ENCODE data around the gene POLR3K.

The POLR3K gene

GRCh38 chr16:53346-54236 lies at the start of gene POLR3K, which contains the start of gene SNRNP25:
POLR3K (minus strand) TSS chr16:53608; CDS start chr16:53586, 22 bp downstream.
SNRNP25 (plus strand) TSS chr16:53828; CDS start chr16:54017, 189 bp downstream.
- Mint-ChIP-seq H3K36me3 (peaks cover 8% of the 10 kb centered on the region), H3K27me3 (no peaks in the 10 kb centered on the region), H3K27ac (peak within 1 kb of the TSS; percentile 98), H3K9me3 (no peaks in the 10 kb centered on the region), H3K4me1 (peaks cover 28% of the 10 kb centered on the region), H3K4me3 (peak within 1 kb of the TSS; percentile 96)

- H3K4me3 Mint-ChIP-seq = no peak overlapping the region
Observed at GRCh38 chr16:102060-102855, 48.9 kb upstream of the POLR3K start.

GRCh38 chr16:101586-101985 lies 48.2 kb upstream of the POLR3K start:
- no peaks in the 10 kb centered on the region for H3K27me3 Mint-ChIP-seq
- no peak overlapping the region for H3K4me3 Mint-ChIP-seq
- H3K27ac Mint-ChIP-seq = no peak overlapping the region
- no peaks in the 10 kb centered on the region for H3K9me3 Mint-ChIP-seq
- no peaks in the 10 kb centered on the region for H3K36me3 Mint-ChIP-seq
- H3K4me1 Mint-ChIP-seq = peaks cover 8% of the 10 kb centered on the region

More at GRCh38 chr16:102060-102855, 48.9 kb upstream of the POLR3K start:
- no peaks in the 10 kb centered on the region for H3K36me3 Mint-ChIP-seq
- H3K27ac Mint-ChIP-seq = peak overlapping the region; percentile 92
- peaks cover 8% of the 10 kb centered on the region for H3K4me1 Mint-ChIP-seq
- H3K9me3 Mint-ChIP-seq = no peaks in the 10 kb centered on the region
- no peaks in the 10 kb centered on the region for H3K27me3 Mint-ChIP-seq

GRCh38 chr16:100989-101388 lies 47.6 kb upstream of the POLR3K start:
- peaks cover 8% of the 10 kb centered on the region for H3K4me1 Mint-ChIP-seq
- no peaks in the 10 kb centered on the region for H3K9me3 Mint-ChIP-seq
- H3K4me3 Mint-ChIP-seq = no peak overlapping the region
- no peaks in the 10 kb centered on the region for H3K27me3 Mint-ChIP-seq
- no peak overlapping the region for H3K27ac Mint-ChIP-seq
- H3K36me3 Mint-ChIP-seq = no peaks in the 10 kb centered on the region

- Mint-ChIP-seq H3K4me3 (no peak overlapping the region), H3K36me3 (peaks cover 1% of the 10 kb centered on the region), H3K27ac (no peak overlapping the region), H3K9me3 (no peaks in the 10 kb centered on the region), H3K4me1 (peaks cover 8% of the 10 kb centered on the region), H3K27me3 (no peaks in the 10 kb centered on the region)
Observed at GRCh38 chr16:97822-98221, 44.4 kb upstream of the POLR3K start.

- peaks cover 1% of the 10 kb centered on the region for H3K36me3 Mint-ChIP-seq
- peak overlapping the region; percentile 41 for H3K27ac Mint-ChIP-seq
- peaks cover 8% of the 10 kb centered on the region for H3K4me1 Mint-ChIP-seq
- no peaks in the 10 kb centered on the region for H3K27me3 Mint-ChIP-seq
- no peak overlapping the region for H3K4me3 Mint-ChIP-seq
- H3K9me3 Mint-ChIP-seq = no peaks in the 10 kb centered on the region
Observed at GRCh38 chr16:96935-97381, 43.5 kb upstream of the POLR3K start.

- H3K9me3 Mint-ChIP-seq = no peaks in the 10 kb centered on the region
- H3K27ac Mint-ChIP-seq = no peak overlapping the region
- no peak overlapping the region for H3K4me3 Mint-ChIP-seq
- H3K36me3 Mint-ChIP-seq = peaks cover 1% of the 10 kb centered on the region
- H3K27me3 Mint-ChIP-seq = no peaks in the 10 kb centered on the region
- H3K4me1 Mint-ChIP-seq = peaks cover 8% of the 10 kb centered on the region
Observed at GRCh38 chr16:94918-95265, 41.5 kb upstream of the POLR3K start.

GRCh38 chr16:92431-93339 lies 39.3 kb upstream of the POLR3K start:
- Mint-ChIP-seq H3K36me3 (peaks cover 1% of the 10 kb centered on the region), H3K27ac (no peak overlapping the region), H3K27me3 (no peaks in the 10 kb centered on the region)

GRCh38 chr16:91484-91883 lies 38.1 kb upstream of the POLR3K start:
- H3K27ac Mint-ChIP-seq = no peak overlapping the region
- no peaks in the 10 kb centered on the region for H3K27me3 Mint-ChIP-seq
- no peaks in the 10 kb centered on the region for H3K9me3 Mint-ChIP-seq
- no peak overlapping the region for H3K4me3 Mint-ChIP-seq
- H3K4me1 Mint-ChIP-seq = no peaks in the 10 kb centered on the region
- H3K36me3 Mint-ChIP-seq = peaks cover 1% of the 10 kb centered on the region

More at GRCh38 chr16:92431-93339, 39.3 kb upstream of the POLR3K start:
- H3K4me1 Mint-ChIP-seq = peaks cover 8% of the 10 kb centered on the region
- H3K4me3 Mint-ChIP-seq = no peak overlapping the region
- H3K9me3 Mint-ChIP-seq = no peaks in the 10 kb centered on the region

- no peaks in the 10 kb centered on the region for H3K9me3 Mint-ChIP-seq
- no peak overlapping the region for H3K27ac Mint-ChIP-seq
- peaks cover 2% of the 10 kb centered on the region for H3K36me3 Mint-ChIP-seq
Observed at GRCh38 chr16:89391-90302, 36.2 kb upstream of the POLR3K start.

GRCh38 chr16:88613-89012 lies 35.2 kb upstream of the POLR3K start:
- no peaks in the 10 kb centered on the region for H3K9me3 Mint-ChIP-seq
- H3K27me3 Mint-ChIP-seq = no peaks in the 10 kb centered on the region
- peaks cover 16% of the 10 kb centered on the region for H3K4me1 Mint-ChIP-seq
- peaks cover 2% of the 10 kb centered on the region for H3K36me3 Mint-ChIP-seq
- H3K27ac Mint-ChIP-seq = no peak overlapping the region
- H3K4me3 Mint-ChIP-seq = no peak overlapping the region

More at GRCh38 chr16:89391-90302, 36.2 kb upstream of the POLR3K start:
- Mint-ChIP-seq H3K27me3 (no peaks in the 10 kb centered on the region), H3K4me1 (peaks cover 6% of the 10 kb centered on the region), H3K4me3 (no peak overlapping the region)

- H3K4me1 Mint-ChIP-seq = peaks cover 28% of the 10 kb centered on the region
- H3K36me3 Mint-ChIP-seq = peaks cover 2% of the 10 kb centered on the region
- no peaks in the 10 kb centered on the region for H3K9me3 Mint-ChIP-seq
- no peak overlapping the region for H3K27ac Mint-ChIP-seq
- H3K4me3 Mint-ChIP-seq = no peak overlapping the region
- no peaks in the 10 kb centered on the region for H3K27me3 Mint-ChIP-seq
Observed at GRCh38 chr16:86483-86952, 33.1 kb upstream of the POLR3K start.

- no peaks in the 10 kb centered on the region for H3K9me3 Mint-ChIP-seq
- peak overlapping the region; percentile 46 for H3K27ac Mint-ChIP-seq
- H3K36me3 Mint-ChIP-seq = peaks cover 2% of the 10 kb centered on the region
- H3K4me1 Mint-ChIP-seq = peaks cover 28% of the 10 kb centered on the region
- H3K27me3 Mint-ChIP-seq = no peaks in the 10 kb centered on the region
- no peak overlapping the region for H3K4me3 Mint-ChIP-seq
Observed at GRCh38 chr16:85865-86264, 32.5 kb upstream of the POLR3K start.

- H3K36me3 Mint-ChIP-seq = peaks cover 2% of the 10 kb centered on the region
- no peak overlapping the region for H3K4me3 Mint-ChIP-seq
- no peaks in the 10 kb centered on the region for H3K9me3 Mint-ChIP-seq
- peaks cover 28% of the 10 kb centered on the region for H3K4me1 Mint-ChIP-seq
- H3K27me3 Mint-ChIP-seq = no peaks in the 10 kb centered on the region
- peak overlapping the region; percentile 77 for H3K27ac Mint-ChIP-seq
Observed at GRCh38 chr16:85407-85782, 32.0 kb upstream of the POLR3K start.
